Epidermal melanocyte (primary cell): ENCODE measurements around the gene CD300E.
"Not testable (repeated sequence)": the region's sequence is repeated elsewhere in the genome, so short reads cannot be mapped to it uniquely, and the experiment has no call there.

ENCODE experiments used
- DNase-seq: peaks from one replicate; pipeline ENCODE4 v3.0.0; 2011; ENCODE audit warnings: low spot score; ENCODE audit not compliant: insufficient read length

Gene CD300E

DNA sequence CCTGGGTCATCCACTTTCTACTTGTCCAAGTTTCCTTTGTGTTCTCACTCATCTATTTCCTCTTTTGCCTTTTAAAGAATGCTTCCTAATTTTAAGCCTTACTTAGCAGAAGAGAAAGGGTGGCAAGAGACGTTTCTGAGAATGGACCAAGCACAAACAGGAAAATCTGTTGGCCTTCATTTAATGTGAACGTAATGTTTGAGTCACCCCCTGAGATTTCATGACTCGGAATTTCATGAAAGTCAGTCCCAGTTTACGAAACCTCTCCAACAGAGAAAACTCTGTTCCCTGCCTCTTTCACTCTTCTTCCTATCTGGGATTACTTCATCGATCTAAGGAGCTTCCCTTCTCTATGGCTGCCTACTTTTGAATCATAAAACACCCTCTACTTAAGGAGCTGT lies at the start of gene CD300E:
TSS of gene CD300E (minus strand) at position 46 of the 401 bp plus-strand sequence. CDS start 117 bp downstream, outside the sequence.
- no peak for DNase-seq

- no peak for DNase-seq
Measured at GRCh38 chr17:74671031-74671771, 47.7 kb upstream of the CD300E start.

DNA sequence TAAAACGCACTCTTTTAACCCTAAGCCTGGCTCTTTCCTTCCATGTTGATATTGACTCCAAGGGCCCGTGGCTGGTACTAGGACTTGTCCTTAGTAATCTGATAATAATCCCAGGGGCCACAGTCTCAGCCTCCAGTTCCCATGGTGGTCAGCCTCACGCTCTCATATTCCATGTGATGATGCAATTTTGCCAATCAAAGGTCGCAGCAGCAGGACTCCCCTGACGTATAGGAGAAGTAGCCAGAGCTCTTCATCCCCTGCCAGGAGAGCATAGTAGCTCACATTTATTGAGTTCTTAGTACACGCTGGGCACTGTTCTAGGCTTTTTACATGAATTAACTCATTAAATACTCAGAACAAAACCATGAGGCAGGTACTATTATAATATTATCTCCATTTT lies 46.8 kb upstream of the CD300E start:
- no peak for DNase-seq

- DNase-seq: no peak
Measured at GRCh38 chr17:74663561-74663960, 40.0 kb upstream of the CD300E start.

DNA sequence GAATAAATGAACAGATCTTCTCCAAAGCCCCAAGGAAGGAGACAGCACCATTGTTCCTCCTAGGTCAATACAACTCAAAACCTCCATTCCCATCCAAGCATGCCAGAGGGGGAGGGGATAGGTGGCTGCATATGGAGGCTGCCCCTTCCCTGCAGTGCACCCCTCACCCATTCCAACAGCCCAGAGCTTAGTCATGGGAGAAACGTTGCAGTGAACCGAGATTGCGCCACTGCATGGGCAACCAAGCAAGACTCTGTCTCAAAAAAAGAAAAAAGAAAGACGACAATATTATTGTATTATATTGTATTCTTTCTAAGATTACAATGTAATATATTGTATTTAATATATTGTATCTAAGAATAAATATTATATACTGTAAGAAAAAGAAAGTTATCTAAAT lies 36.4 kb upstream of the CD300E start:
- no peak for DNase-seq

- DNase-seq: no peak
Measured at GRCh38 chr17:74658620-74659019, 35.1 kb upstream of the CD300E start.

GRCh38 chr17:74654742-74655141 lies 31.2 kb upstream of the CD300E start:
- no peak for DNase-seq

DNA sequence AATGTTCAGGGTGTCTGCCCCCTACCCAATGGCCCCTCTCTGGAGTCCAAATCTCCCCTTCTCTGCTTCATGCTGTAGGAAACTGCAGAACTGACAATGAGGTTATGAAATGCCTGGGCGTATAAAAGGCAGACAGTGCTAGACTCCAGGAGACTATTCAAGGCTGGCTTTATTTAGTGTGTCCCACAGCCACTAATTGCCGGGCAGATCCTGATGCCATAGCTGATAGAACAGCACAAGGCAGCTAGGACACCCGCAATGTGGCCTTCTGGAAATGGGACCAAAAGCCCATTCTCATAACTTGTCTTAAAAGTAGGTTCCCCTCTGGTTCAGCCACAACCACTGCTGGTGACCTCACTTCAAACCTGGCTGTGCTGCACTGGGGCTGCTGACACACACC lies 28.5 kb upstream of the CD300E start:
- DNase-seq: no peak

GRCh38 chr17:74649909-74650308 lies 26.4 kb upstream of the CD300E start:
- DNase-seq: no peak

- no peak for DNase-seq
Measured at GRCh38 chr17:74647871-74648672, 24.5 kb upstream of the CD300E start.

GRCh38 chr17:74646231-74646630 lies 22.7 kb upstream of the CD300E start:
- DNase-seq: no peak

DNA sequence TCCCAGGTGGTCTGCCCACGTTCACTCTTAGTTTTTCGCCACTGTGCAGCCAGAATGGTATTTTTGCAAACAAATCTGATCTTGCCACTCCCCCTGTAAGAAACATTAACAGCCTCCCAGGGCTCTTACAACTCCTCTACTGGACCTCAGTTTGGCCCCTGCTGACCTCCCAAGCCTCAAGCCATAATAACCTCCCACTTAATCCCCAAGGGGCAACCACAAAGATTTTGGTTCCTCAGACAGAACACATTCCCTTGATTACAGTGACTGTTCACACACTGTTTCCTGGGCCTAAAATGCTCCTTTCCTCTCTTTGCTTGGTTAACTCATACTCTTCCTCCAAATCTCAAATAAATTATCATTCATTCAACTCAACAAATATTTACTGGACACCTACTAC lies 21.5 kb upstream of the CD300E start:
- no peak for DNase-seq

GRCh38 chr17:74644419-74644818 lies 20.9 kb upstream of the CD300E start:
- DNase-seq: no peak

DNA sequence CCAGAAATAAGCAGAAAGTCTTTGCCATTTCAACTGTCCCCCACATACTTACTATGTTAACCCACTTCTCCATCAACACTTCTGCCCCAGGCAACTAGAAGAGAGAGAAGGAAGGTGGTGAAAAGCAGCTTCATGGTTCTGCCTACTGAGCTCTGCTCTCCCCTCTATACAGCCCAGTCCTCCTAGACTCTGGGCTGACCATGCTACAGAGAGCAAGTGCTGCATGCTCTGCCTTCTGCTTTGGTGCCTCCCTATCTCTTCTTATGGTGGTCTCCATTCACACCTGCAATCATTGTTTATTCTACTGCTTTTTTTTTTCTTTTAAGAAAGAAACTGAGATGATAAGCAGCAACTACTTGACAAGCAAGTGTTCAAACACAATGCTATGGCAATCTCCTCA lies 20.3 kb upstream of the CD300E start:
- DNase-seq: no peak

DNA sequence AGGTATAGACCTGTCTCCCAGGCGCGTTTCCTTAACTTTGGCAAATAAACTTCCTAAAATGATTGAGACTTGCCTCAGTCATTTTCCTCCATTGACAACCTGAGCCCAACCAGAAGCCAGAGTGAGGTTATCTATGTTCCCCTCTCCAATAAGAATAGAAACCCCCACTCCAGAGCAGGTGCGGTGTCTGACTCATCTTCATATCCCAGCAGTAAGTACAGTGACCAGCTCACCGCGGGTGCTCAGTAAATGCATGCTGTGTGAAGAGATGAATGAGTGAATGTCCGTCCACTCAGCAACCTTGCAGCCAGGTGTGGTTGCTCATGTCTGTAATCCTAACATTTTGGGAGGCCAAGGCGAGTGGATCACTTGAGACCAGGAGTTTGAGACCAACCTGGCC lies 19.5 kb upstream of the CD300E start:
- DNase-seq: no peak

DNA sequence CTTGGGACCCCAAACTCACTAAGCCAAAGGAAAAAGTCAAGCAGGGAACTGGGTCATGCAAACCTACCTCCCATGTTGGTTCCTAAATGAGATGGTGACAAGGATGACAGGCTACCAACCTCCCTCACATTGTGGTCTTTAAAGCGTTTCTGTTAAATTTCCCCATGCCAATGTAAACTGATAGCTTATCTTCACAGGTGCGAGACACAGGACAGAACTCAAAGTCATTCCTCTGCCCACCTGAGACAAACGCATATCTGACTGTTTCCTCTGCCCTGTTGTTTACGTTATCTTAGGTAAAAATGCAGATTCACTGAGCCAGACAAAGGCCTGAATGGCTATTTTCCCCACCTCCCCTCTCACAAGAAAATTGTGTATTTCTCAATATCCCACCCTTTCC lies 19.0 kb upstream of the CD300E start:
- DNase-seq: no peak

GRCh38 chr17:74641958-74642298 lies 18.4 kb upstream of the CD300E start:
- no peak for DNase-seq

GRCh38 chr17:74641224-74641957 lies 17.9 kb upstream of the CD300E start:
- no peak for DNase-seq

DNA sequence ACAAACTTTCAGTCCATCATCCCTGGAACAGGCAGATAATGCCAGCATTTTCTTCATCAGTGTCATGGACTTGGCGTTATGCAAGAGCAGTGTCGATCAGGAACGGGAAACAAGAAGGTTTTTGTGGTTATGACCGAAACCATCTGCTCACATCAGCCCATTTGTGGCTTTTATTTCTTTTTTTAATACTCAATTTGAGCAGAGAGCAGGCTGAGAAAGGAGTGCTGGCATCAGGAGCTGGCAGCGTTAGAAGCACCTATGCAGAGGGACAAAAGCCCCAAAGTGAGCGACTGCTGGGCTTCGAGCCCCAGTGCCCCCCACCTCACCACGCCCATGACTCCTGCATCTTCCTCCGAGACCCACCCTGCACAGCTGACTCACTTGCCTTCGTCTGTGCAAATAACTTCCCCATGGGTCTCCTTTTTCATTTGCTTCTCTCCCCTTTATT lies 16.2 kb upstream of the CD300E start:
- no peak for DNase-seq

- DNase-seq: no peak
Measured at GRCh38 chr17:74637926-74638325, 14.4 kb upstream of the CD300E start.

DNA sequence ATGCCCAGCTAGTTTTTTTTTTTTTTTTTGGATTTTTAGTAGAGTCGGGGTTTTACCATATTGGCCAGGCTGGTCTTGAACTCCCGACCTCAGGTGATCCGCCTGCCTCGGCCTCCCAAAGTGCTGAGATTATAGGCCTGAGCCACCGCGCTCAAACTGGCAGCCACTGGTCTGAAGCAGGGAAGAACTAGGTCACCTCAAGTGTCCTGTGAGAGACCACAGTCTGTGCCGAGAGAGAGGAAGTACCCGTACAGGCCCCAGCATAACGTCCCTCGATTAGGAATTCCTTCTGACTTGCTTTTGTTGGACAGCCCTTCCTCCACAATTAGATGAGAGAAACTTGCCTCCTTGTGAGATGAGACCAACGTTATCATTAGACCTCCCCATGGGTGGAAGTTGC lies 13.7 kb upstream of the CD300E start:
- no peak for DNase-seq

DNA sequence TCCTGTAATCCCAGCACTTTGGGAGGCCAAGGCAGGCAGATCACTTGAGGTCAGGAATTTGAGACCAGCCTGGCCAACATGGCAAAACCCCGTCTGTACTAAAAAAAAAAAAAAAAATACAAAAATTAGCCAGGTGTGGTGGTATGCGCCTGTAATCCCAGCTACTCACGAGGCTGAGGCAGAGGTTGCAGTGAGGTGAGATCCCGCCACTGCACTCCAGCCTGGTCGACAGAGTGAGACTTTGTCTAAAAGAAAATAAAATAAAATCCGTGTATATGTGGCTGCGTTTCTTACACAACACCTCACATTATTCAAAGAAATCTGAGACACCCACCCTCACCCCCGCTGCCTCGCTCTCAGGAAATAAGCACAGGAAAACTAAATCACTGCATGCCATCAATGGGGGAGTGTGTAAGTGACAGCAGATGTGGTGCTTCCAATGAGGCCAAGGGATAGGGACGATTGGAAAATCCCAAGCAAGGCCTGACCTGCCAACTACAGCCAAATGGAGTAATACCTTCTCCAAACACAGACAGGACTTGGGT lies 13.1 kb upstream of the CD300E start:
- not testable (repeated sequence) for DNase-seq
